ENCODE measurements around the gene NKAPL.

NKAPL gene

DNA sequence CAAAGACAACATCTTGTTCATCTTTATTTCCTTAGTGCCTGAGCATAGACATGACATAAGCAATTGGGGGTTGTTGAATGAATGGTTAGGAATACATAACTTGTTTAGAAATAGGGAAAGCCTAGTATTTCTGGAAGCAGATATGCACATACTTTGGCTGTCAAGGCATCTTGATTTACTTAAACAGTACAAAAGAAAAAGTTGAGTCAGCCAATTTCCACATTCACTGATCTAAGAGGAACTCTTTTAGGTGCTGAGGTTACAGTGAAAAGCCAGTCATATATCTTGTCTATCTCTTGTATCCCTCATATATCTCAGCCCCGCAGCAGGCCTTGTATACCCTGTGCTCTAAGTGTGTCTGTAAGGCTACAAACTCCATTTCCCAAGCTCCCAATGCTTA is 18.6 kb upstream of the NKAPL start:
- no peak overlapping the region for H3K4me3 Mint-ChIP-seq
- H3K27ac Mint-ChIP-seq = no peak overlapping the region
- H3K9me3 Mint-ChIP-seq = no peaks in the 10 kb centered on the region
- peaks cover 58% of the 10 kb centered on the region for H3K36me3 Mint-ChIP-seq (ENCODE audit: low read depth)
- TF ChIP-seq, protein P1, sequence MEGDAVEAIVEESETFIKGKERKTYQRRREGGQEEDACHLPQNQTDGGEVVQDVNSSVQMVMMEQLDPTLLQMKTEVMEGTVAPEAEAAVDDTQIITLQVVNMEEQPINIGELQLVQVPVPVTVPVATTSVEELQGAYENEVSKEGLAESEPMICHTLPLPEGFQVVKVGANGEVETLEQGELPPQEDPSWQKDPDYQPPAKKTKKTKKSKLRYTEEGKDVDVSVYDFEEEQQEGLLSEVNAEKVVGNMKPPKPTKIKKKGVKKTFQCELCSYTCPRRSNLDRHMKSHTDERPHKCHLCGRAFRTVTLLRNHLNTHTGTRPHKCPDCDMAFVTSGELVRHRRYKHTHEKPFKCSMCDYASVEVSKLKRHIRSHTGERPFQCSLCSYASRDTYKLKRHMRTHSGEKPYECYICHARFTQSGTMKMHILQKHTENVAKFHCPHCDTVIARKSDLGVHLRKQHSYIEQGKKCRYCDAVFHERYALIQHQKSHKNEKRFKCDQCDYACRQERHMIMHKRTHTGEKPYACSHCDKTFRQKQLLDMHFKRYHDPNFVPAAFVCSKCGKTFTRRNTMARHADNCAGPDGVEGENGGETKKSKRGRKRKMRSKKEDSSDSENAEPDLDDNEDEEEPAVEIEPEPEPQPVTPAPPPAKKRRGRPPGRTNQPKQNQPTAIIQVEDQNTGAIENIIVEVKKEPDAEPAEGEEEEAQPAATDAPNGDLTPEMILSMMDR (IDR thresholded peaks at IDR 0.05; ENCODE audit: unreplicated experiment in 3 of 3) = no peak
- H3K27me3 Mint-ChIP-seq (ENCODE audit: low read depth) = no peaks in the 10 kb centered on the region
- H3K4me1 Mint-ChIP-seq = no peaks in the 10 kb centered on the region

- Mint-ChIP-seq H3K27me3 (ENCODE audit: low read depth) (no peaks in the 10 kb centered on the region), H3K9me3 (no peaks in the 10 kb centered on the region), H3K4me1 (no peaks in the 10 kb centered on the region), H3K4me3 (no peak overlapping the region), H3K36me3 (ENCODE audit: low read depth) (peaks cover 57% of the 10 kb centered on the region), H3K27ac (no peak overlapping the region)
- TF ChIP-seq, protein P1 (IDR thresholded peaks at IDR 0.05; ENCODE audit: unreplicated experiment in 3 of 3) = no peak
These were observed 15.2 kb upstream of the NKAPL start for GRCh38 chr6:28243946-28244345.

GRCh38 chr6:28245206-28245941 is 13.7 kb upstream of the NKAPL start:
- TF ChIP-seq, protein P1 (IDR thresholded peaks at IDR 0.05; ENCODE audit: unreplicated experiment in 3 of 3) = no peak
- H3K4me1 Mint-ChIP-seq = no peaks in the 10 kb centered on the region
- H3K4me3 Mint-ChIP-seq = no peak overlapping the region

GRCh38 chr6:28248916-28249315 is 10.2 kb upstream of the NKAPL start:
- TF ChIP-seq, protein P1 (IDR thresholded peaks at IDR 0.05; ENCODE audit: unreplicated experiment in 3 of 3) = no peak
- peak overlapping the region in 1 of 3 experiments; percentile 54 for H3K4me3 Mint-ChIP-seq
- no peaks in the 10 kb centered on the region for H3K27me3 Mint-ChIP-seq (ENCODE audit: low read depth)
- H3K27ac Mint-ChIP-seq = no peak overlapping the region
- H3K4me1 Mint-ChIP-seq = peaks cover 18% of the 10 kb centered on the region
- peaks cover 45% of the 10 kb centered on the region for H3K36me3 Mint-ChIP-seq (ENCODE audit: low read depth)
- no peaks in the 10 kb centered on the region for H3K9me3 Mint-ChIP-seq

More at GRCh38 chr6:28245206-28245941, 13.7 kb upstream of the NKAPL start:
- peaks cover 55% of the 10 kb centered on the region for H3K36me3 Mint-ChIP-seq (ENCODE audit: low read depth)
- H3K27ac Mint-ChIP-seq = no peak overlapping the region
- H3K27me3 Mint-ChIP-seq (ENCODE audit: low read depth) = no peaks in the 10 kb centered on the region
- H3K9me3 Mint-ChIP-seq = no peaks in the 10 kb centered on the region

DNA sequence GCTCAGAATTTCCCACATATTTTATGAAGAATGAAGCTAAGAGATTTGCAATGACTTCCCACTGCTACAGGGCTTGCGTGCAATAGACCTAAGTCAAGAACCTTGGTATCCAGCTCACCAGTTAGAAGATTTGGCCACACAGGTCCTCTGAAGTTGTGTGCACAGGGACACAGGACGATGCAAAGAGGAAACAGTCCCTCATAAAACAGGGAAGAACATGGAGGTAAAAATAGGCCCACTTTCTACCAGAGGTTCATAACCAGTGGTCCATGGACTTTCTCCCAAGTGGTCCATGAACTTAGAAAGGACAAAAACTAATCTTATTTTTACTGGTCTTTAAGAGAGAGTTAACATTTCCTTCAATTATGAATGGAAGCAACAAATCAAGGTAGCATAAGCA is 8.3 kb upstream of the NKAPL start:
- Mint-ChIP-seq H3K4me3 (peak overlapping the region; percentile 79 to 92 (median 90)), H3K9me3 (no peaks in the 10 kb centered on the region), H3K4me1 (peaks cover 18% of the 10 kb centered on the region), H3K36me3 (ENCODE audit: low read depth) (peaks cover 31% of the 10 kb centered on the region), H3K27me3 (ENCODE audit: low read depth) (no peaks in the 10 kb centered on the region), H3K27ac (peak overlapping the region in 1 of 3 experiments; percentile 33)
- TF ChIP-seq, protein P1 (IDR thresholded peaks at IDR 0.05; ENCODE audit: unreplicated experiment in 3 of 3) = no peak

GRCh38 chr6:28251661-28252008 is 7.5 kb upstream of the NKAPL start:
- Mint-ChIP-seq H3K27me3 (ENCODE audit: low read depth) (no peaks in the 10 kb centered on the region), H3K27ac (peak overlapping the region; percentile 86 to 95 (median 91)), H3K4me1 (peaks cover 18% of the 10 kb centered on the region), H3K4me3 (peak overlapping the region; percentile 99 to 100 (median 100)), H3K9me3 (no peaks in the 10 kb centered on the region), H3K36me3 (ENCODE audit: low read depth) (peaks cover 25% of the 10 kb centered on the region)
- TF ChIP-seq, protein P1 (IDR thresholded peaks at IDR 0.05; ENCODE audit: unreplicated experiment in 3 of 3) = no peak
